CD4-positive, alpha-beta T cell treated with Interleukin-4 for 1 hour (primary cell): ENCODE data around the gene ALG13.
"Not testable (repeated sequence)": the region's sequence is repeated elsewhere in the genome, so short reads cannot be mapped to it uniquely, and the experiment has no call there.

Experiments
- DNase-seq, 2 donors: peaks; one replicate each; pipeline ENCODE4 v3.0.0-alpha.2; 2020 to 2022

The ALG13 gene

GRCh38 chrX:111761578-111762135, 80.7 kb downstream of the ALG13 start:
- no peak for DNase-seq

- DNase-seq, result no peak
These were observed 97.6 kb downstream of the ALG13 start for GRCh38 chrX:111778591-111778990.

GRCh38 chrX:111779582-111779981, 98.6 kb downstream of the ALG13 start:
- peak in 1 of 2 donors; percentile 0 for DNase-seq

- no peak for DNase-seq
These were observed 103.7 kb downstream of the ALG13 start for GRCh38 chrX:111784667-111785066.

GRCh38 chrX:111790054-111790453, 109.1 kb downstream of the ALG13 start:
- DNase-seq, result not testable (repeated sequence)
